HPDE6-E6E7 (cell line): ENCODE data around the gene HAND1.
A peak's percentile ranks its signal among the peaks of the same experiment; 100 is the strongest.

ENCODE experiments used
- DNase-seq: peaks from one replicate; pipeline ENCODE4 v3.0.0; 2011; ENCODE audit warnings: missing footprints; ENCODE audit errors: extremely low spot score

Gene HAND1

GRCh38 chr5:154479160-154479943 lies 1.3 kb upstream of the HAND1 start:
- DNase-seq: no peak

GRCh38 chr5:154478752-154479159 lies 729 bp upstream of the HAND1 start:
- no peak for DNase-seq

DNA sequence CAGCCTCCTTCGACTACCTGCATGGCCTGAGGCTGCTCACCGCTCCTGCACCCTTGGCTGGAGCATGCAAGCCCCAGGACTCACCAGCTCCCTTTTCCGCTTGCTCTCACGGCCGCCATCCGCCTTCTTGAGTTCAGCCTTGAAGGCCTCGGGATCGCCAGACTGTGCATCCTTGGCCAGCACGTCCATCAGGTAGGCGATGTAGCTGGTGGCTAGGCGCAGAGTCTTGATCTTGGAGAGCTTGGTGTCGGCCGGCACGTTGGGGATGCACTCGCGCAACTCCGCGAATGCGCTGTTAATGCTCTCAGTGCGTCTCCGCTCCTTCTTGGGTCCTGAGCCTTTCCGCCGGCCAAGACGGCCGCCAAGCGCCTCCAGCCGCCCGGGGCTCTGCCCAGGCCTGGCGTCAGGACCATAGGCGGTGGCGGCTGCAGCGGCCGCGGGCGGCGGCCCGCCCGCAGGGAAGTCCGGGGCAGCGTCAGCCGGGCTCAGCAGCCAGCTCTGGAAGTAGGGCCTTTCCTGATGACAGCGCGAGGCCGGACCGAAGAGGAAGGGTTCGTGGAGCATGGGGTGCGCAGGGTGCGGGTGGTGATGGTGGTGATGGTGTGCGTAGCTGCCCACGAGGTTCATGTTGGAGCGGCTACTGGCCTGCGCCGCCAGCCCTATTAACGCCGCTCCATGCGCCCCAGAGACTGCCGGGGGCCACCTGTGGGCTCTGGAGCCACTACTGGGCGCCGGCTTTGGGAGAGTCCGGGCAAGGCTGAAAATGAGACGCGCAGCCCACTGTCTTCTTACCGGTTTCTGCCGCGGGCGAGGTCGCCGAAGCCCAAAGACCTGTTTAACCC lies 424 bp downstream of the HAND1 start:
- no peak for DNase-seq

DNA sequence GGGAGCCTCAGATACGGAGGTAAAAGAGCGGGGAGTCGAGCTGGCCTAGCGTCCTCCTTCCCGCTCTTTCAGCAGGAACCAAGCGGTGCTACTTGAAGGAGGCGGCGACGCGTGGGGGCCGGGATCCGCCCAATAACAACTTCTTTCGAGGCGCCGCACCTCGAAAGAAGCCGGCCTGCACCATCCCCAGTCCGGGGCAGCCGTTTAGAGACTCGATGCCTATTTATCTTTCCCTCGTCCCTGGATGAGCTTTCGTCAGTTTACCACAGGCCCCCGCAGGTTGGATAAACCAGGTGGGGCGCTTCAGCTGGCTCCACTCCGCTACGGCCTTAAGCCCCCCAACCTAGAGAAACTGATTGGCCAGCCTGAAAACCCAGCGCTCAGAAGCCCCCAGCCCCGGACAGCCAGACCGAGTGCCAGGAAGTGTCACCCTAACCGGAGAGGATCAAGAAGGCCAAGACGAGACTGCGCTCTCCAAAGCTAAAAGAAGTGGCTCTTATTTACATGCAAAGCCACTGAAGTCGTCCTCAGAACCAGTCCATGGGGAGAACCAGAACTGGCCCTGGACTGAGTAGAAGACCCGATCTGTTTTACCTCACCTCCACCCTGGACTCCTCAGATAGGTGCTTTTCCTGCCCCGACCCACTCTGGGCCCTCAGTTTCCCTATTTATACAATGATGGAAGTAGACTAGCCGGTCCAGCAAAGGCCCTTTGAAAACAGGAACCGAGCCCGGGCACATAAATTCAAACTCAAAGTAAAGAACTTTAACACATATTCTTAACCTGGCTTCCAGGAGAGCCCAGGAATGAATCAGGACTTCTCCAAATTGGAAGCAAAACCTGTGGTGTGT lies 1.4 kb downstream of the HAND1 start:
- no peak for DNase-seq

- DNase-seq: no peak
Observed at GRCh38 chr5:154475591-154476353, 2.3 kb downstream of the HAND1 start.

DNA sequence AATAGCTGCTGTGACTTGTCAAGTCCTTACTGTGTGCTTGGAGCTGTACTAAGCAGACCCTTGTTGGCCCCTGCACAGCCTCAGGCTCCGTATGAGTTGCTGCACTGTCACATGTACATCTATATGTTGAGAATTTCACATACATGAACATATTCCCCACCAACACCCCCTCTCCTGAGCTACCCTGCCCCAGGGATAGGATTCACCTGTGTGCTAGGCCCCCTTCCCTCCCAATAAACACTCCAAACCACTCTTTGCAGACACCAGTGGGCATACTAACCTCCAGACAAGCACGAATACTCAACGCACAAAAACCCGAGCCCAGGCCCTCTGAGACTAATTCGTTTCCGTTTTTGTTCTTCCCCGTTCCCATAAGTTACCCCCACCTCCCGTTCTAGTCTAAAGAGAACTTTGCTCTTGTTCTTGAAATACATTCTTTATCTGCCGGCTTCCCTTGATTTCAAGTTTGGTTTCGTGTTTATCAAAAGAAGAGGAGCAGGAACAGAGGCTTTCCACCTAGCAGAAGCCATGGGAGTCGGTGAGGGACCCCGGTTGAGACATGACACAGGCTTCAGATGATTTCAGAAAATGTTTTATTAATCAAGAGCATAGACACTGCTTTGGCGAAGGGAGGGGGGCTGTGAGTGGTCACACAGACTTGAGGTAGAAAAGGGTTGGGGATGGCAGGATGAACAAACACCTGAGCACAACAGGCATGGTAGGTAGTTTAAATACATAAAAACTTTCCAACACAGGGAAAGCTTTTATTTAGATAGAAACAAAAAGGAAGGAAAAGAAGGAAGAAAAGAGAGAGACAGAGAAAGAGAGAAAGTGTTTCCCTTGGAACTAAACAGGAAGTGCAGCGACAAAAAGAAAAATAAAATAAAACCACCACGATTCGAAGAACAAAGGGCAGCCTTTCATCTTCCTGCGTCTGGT lies 3.4 kb downstream of the HAND1 start:
- DNase-seq: no peak

DNA sequence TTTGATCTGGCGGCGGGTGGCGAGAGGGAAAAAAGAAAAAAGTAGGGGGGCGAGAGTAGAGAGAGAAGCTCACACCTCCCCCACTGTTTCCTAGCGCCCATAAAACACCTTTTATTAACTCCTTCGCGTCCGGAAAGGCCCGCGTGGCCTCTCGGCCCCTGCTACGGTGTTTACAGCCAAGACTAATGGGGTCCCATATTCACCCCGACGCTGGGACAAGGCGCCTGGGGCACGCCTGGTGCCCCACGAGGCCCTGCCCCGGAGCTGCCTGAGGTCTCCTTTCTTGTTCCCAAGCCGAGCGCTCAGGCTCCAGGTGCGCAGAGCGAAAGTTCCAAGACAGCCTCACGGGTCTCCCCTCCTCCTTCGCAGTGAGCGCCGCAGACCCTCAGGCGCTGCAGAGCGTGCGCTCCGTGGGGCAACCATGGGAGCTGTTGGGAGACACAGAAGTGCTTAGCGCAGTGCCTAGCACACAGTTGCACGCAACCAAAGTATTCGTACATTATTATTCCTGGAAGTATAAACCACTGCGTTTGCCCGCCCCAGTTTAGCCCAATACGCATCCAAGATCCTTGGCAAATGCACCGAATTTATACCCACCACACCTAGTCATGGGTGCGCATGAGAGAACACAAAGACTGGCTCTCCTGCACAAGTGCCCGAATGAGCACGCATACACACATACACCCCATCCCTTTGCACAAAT lies 4.3 kb downstream of the HAND1 start:
- DNase-seq: no peak

GRCh38 chr5:154472871-154473580 lies 5.0 kb downstream of the HAND1 start:
- DNase-seq: no peak

DNA sequence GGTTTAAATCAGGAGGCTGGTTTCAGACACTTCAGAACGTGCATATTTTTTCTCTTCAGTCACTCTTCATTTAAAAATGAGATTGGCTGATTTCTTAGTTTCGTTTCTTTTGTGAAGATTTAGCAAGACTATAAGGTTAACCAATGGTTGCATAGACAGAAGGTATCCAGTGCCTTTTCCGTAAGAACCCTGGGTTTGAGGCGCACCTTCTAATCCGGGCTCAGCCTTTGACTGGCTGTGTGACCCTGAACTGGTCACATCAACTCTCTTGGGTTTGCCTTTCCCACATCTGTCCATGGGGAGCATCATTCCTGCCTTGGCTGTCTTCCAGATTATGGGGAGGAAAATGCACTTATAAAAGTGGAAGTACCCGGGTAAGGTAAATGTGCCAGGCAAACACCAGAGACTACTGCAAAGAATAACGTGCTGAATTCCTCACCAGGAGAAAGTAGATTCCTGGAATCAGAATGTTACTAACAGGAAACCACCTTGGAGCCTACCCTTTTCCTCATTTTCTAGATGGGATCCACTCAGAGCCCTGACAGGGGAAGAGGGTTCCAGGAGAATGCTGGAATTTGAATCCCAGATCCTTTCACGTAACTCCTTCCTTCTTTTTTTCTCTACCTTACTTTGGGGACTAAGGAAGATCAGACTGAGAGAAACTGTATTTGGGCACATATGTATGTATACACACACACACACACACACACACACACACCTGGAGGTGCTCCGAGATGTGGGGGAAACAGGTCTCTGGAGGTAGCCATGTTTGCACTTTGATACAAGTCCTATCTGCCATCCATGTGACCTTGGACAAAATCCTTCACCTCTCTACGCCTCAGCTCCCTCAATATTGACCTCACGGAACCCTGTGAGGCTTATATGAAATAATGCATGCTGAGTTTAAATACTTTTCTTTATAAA lies 6.8 kb downstream of the HAND1 start:
- no peak for DNase-seq

- no peak for DNase-seq
Observed at GRCh38 chr5:154470137-154470536, 7.9 kb downstream of the HAND1 start.

GRCh38 chr5:154467655-154468354 lies 10.2 kb downstream of the HAND1 start:
- DNase-seq: peak; percentile 87

GRCh38 chr5:154466671-154467070 lies 11.4 kb downstream of the HAND1 start:
- DNase-seq: no peak

DNA sequence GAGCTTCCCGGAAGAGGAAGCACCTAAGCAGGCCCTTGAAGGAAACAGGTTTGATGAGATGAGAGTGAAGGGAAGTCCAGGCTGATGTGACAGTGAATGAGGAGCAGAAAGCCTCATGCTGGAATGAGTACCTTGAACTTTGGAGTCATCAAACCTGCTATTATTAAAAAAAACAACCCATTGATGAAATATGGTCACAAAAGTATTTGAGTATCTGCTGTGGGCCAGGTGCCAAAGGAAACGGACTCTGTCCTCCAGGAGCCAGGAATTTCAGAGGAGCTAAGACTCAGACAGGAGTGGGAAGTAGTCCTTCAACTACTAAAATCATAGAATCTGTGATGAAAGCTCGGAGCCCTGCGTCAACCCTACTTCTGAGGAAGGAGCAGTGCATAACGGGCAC lies 11.9 kb downstream of the HAND1 start:
- no peak for DNase-seq

DNA sequence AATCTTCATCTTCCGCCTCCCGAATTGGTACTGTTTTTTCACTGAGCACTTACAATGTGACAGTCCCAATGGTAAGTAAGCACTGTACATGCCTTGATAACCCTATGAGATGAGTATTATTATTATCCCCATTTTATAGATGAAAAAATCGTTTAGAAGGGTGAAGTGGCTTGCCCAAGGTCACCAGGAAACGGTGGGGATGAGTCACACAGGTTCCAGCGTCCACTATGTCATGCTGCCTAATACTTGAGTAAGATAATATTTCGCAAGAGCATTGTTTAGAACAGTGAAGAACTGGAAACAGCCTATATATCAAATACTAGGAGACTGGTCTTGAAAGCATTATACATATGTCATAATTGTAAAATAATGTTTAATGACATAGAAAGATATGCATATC lies 12.9 kb downstream of the HAND1 start:
- DNase-seq: peak; percentile 62

- DNase-seq: no peak
Observed at GRCh38 chr5:154464438-154464837, 13.6 kb downstream of the HAND1 start.

- no peak for DNase-seq
Observed at GRCh38 chr5:154461531-154461930, 16.5 kb downstream of the HAND1 start.

GRCh38 chr5:154460172-154460571 lies 17.9 kb downstream of the HAND1 start:
- no peak for DNase-seq
